Transverse colon (tissue), 4 donors: ENCODE results near the gene DGCR2. TPM values are rescaled to one million over a fixed set of nuclear protein-coding genes. Genes with fewer than 3 reads are reported as not detected.

ENCODE experiments used
- DNase-seq: peaks from one replicate; pipeline ENCODE4 v3.0.0-alpha.2; 2019
- H3K27ac ChIP-seq, 4 donors: fragments of 200-600 bp; sonication (generic); 2 replicates each; pipeline ENCODE4 v1.5.1; 2016 to 2018; ENCODE audit warnings: inconsistent platforms in 4 of 4
- H3K27me3 ChIP-seq: fragments of 200-600 bp; sonication (generic); 2 replicates; pipeline ENCODE4 v1.5.1; 2017; ENCODE audit warnings: inconsistent platforms
- H3K36me3 ChIP-seq, 4 donors: fragments of 200-600 bp; sonication (generic); 2 replicates each; pipeline ENCODE4 v1.5.1; 2017 to 2019; ENCODE audit warnings: inconsistent platforms in 4 of 4
- H3K4me1 ChIP-seq, 4 donors: fragments of 200-600 bp; sonication (generic); 2 replicates each; pipeline ENCODE4 v1.5.1; 2017 to 2020; ENCODE audit warnings: inconsistent platforms in 4 of 4
- H3K4me3 ChIP-seq, 4 donors: fragments of 200-600 bp; sonication (generic); 1 replicate in 1 of 4; 2 replicates in 3 of 4; pipeline versions ENCODE4 v1.5.1 to v1.6.1; 2017 to 2019; ENCODE audit warnings: inconsistent platforms in 4 of 4
- H3K9me3 ChIP-seq, 2 donors: fragments of 200-600 bp; sonication (generic); 2 replicates each; pipeline ENCODE4 v1.5.1; 2017 to 2019; ENCODE audit warnings: inconsistent platforms in 2 of 2
- EP300 ChIP-seq: sonication (generic); formaldehyde crosslinking; IDR thresholded peaks from one replicate; pipeline ENCODE4 v1.6.1; 2017; ENCODE audit warnings: antibody characterized with exemption, low read depth
- POLR2A ChIP-seq: fragments of 450-650 bp; IDR thresholded peaks from one replicate; pipeline ENCODE4 v1.6.1; 2016; ENCODE audit warnings: antibody characterized with exemption, mild to moderate bottlenecking, moderate library complexity
- POLR2AphosphoS5 ChIP-seq, 3 donors: sonication (generic); formaldehyde crosslinking; IDR thresholded peaks; one replicate each; pipeline ENCODE4 v1.6.1; 2016; ENCODE audit warnings: antibody characterized with exemption in 3 of 3
- WGBS, 2 donors: methylation state at CpG; one replicate each; pipeline ENCODE4 v1.1.5; 2018; ENCODE audit warnings: low coverage in 1 of 2; 5-methylcytosine and 5-hydroxymethylcytosine counted together
- in situ Hi-C, 4 donors: fragments of 200-750 bp; cut with MboI; loops; one replicate each; pipeline versions ENCODE4 v1.15.0 to v1.15.1; 2017; ENCODE audit warnings: low sequenced_read_pairs in 3 of 4, low pct_ligation_motif_present in 1 of 4, low pct_unique_long_range_greater_than_20kb in 1 of 4
- intact Hi-C: fragments of 100-400 bp; cut with DNase I; formaldehyde crosslinking; loops from one replicate; pipeline ENCODE4 v1.15.1; 2023; ENCODE audit warnings: low total_unique reads
- total RNA-seq, 4 donors: library from RNA; depleted of rRNA; stranded (reverse); fragments of >200 nt; gene quantifications; one replicate each; pipeline ENCODE4 v1.1.0, GENCODE V29; 2016
- TF ChIP-seq, protein P1 (sequence below), 5 experiments: fragments of 200-600 bp in 3 of 5; fragments of 450-650 bp in 2 of 5; sonication (generic) in 3 of 5; IDR thresholded peaks; 1 replicate in 2 of 5; 2 replicates in 3 of 5; pipeline ENCODE4 v1.5.1; 2016 to 2017; ENCODE audit warnings: antibody characterized with exemption in 5 of 5, inconsistent platforms in 3 of 5, mild to moderate bottlenecking in 2 of 5, moderate library complexity in 1 of 5

DGCR2 gene
- total RNA-seq, 4 donors from 2014 or later: 71.6 to 106 (median 94.3) TPM

DNA sequence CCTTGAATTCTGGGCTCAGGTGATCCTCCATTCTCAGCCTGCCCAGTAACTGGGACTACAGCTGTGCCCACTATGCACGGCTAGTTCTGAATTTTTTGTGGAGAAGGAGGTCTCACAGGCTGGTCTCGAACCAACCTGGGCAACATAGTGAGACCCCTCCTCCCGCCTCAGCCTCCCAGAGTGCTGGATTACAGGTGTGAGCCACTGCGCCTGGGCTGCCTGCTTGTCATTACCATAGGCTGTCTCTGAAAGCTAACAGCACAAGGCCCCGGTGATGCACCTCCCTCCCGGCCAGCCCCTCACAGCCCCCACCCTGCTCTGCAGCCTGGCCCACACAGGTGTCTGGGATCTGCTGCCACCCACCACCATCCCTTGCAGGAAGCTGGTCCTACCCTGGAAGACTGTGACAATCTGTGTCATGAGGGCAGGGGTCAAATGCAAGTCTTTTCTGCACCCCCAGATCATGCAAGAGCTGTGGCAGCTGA, 82.4 kb downstream of the DGCR2 start:
- intact Hi-C loops (no loop called here), in situ Hi-C loops (no loop called here)
- Histone ChIP-seq H3K27ac (no peak overlapping the region), H3K27me3 (no peaks in the 10 kb centered on the region), H3K4me1 (no peaks in the 10 kb centered on the region), H3K9me3 (no peaks in the 10 kb centered on the region), H3K4me3 (no peak overlapping the region), H3K36me3 (peaks cover 0 to 45% (median 7%) of the 10 kb centered on the region in 4 donors)
- 84% methylated on average over 6 of the region's 6 CpGs; no CpG with 5 or more reads in 1 of the 2 donors for WGBS, 2 donors
- DNase-seq: no peak
- no peak for TF ChIP-seq POLR2AphosphoS5 (IDR thresholded peaks at IDR 0.05)
- no peak for TF ChIP-seq EP300
- TF ChIP-seq POLR2A: no peak
- TF ChIP-seq, protein P1, sequence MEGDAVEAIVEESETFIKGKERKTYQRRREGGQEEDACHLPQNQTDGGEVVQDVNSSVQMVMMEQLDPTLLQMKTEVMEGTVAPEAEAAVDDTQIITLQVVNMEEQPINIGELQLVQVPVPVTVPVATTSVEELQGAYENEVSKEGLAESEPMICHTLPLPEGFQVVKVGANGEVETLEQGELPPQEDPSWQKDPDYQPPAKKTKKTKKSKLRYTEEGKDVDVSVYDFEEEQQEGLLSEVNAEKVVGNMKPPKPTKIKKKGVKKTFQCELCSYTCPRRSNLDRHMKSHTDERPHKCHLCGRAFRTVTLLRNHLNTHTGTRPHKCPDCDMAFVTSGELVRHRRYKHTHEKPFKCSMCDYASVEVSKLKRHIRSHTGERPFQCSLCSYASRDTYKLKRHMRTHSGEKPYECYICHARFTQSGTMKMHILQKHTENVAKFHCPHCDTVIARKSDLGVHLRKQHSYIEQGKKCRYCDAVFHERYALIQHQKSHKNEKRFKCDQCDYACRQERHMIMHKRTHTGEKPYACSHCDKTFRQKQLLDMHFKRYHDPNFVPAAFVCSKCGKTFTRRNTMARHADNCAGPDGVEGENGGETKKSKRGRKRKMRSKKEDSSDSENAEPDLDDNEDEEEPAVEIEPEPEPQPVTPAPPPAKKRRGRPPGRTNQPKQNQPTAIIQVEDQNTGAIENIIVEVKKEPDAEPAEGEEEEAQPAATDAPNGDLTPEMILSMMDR (IDR thresholded peaks at IDR 0.05): no peak

DNA sequence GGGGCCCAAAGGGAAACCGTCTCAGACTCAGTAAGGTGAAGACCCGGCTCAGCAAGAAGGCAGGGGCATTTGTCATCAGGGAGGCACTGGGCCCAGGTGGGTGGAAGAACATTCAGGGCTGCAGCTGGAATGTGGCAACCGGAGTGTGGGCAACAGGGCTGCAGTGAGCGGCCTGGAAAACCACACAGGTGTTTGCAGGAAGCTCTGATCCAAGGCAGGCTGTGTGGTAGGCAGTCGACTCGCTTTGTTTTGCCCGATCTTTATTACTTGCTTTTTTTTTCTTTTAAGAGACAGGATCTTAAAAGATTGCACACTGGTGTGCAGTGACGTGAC, 82.8 kb downstream of the DGCR2 start:
- in situ Hi-C loops: no loop called here
- Histone ChIP-seq H3K36me3 (peaks cover 0 to 41% (median 5%) of the 10 kb centered on the region in 4 donors), H3K9me3 (no peaks in the 10 kb centered on the region), H3K4me3 (no peak overlapping the region), H3K4me1 (no peaks in the 10 kb centered on the region), H3K27ac (no peak overlapping the region), H3K27me3 (no peaks in the 10 kb centered on the region)
- TF ChIP-seq POLR2A (no peak), POLR2AphosphoS5 (IDR thresholded peaks at IDR 0.05) (no peak), EP300 (no peak)
- TF ChIP-seq, protein P1 (IDR thresholded peaks at IDR 0.05): no peak
- intact Hi-C loops: no loop called here
- 89 to 92% methylated on average over 2 to 8 of the region's 8 CpGs for WGBS, 2 donors
- no peak for DNase-seq

DNA sequence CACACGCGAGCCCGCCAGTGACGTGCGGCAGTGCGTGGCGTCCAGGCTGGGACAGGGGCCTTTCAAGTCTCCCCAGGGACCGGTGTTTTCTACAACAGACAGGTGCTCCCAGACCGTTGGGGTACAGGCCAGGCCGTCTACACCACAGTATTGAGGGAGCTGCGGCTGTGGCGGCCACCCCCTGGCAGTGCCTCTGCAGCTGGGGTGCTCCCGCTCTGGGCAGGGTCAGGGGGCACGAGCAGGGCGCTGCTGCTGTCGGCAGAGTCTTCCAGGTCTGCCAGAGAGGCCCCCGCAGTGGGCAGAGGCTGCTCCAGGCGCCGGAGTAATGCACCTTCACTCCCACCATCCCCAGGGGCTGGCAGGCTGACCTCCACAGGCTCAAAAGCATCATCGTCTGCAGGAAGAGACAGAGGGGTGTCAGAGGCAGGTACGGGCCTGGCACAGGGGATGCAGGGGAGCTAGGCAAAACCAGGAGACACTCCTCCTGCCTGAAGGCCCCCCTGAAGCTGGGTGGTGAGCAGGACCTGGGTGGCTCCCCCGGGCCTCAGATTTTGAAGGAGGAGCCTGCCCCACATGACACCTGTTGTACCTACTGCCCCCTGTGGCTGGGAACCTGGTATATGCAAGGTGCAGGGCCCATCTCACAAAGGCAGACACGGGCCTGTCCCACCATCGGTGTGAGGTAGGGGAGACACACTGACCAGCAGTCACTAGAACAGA, 83.3 kb downstream of the DGCR2 start:
- in situ Hi-C loops (no loop called here), intact Hi-C loops (no loop called here)
- Histone ChIP-seq H3K36me3 (peaks cover 0 to 38% (median 2%) of the 10 kb centered on the region in 4 donors), H3K4me3 (no peak overlapping the region), H3K27ac (no peak overlapping the region), H3K9me3 (no peaks in the 10 kb centered on the region), H3K27me3 (no peaks in the 10 kb centered on the region), H3K4me1 (no peaks in the 10 kb centered on the region)
- WGBS, 2 donors: 90 to 100% methylated on average over 2 to 24 of the region's 24 CpGs
- TF ChIP-seq EP300 (no peak), POLR2A (no peak), POLR2AphosphoS5 (IDR thresholded peaks at IDR 0.05) (no peak)
- TF ChIP-seq, protein P1 (IDR thresholded peaks at IDR 0.05): no peak
- no peak for DNase-seq

DNA sequence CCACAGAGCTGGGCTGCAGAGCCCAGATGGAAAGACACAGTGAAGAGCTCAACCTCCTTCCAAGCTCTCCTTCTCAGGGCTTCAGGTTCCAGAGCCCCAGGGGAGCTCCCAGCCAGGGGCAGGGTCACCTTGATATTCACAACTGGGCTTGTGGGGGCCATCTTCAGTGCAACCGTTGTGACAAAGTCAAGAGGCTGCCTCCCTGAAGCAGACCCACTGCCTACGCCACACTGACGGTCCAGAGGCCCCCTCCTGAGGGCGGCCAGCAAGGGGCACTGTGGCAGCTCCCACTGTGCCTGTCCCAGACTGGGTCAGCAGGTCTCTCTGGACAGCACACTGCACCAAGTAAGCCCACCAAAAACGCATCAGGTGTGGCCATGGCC, 84.1 kb downstream of the DGCR2 start:
- no peak overlapping the region for H3K4me3 ChIP-seq
- intact Hi-C loops: no loop called here
- 79 to 80% methylated on average over 1 to 5 of the region's 5 CpGs for WGBS, 2 donors
- H3K27me3 ChIP-seq: no peaks in the 10 kb centered on the region
- H3K4me1 ChIP-seq: no peaks in the 10 kb centered on the region
- no peak for DNase-seq
- peaks cover 0 to 38% (median 0%) of the 10 kb centered on the region in 4 donors for H3K36me3 ChIP-seq
- no peaks in the 10 kb centered on the region for H3K9me3 ChIP-seq
- no peak overlapping the region for H3K27ac ChIP-seq
- TF ChIP-seq EP300: no peak
- TF ChIP-seq POLR2A: no peak
- TF ChIP-seq, protein P1 (IDR thresholded peaks at IDR 0.05): no peak
- no peak for TF ChIP-seq POLR2AphosphoS5 (IDR thresholded peaks at IDR 0.05)
- in situ Hi-C loops: no loop called here
